CD4-positive, alpha-beta T cell treated with Interleukin-21 for 1 hour (primary cell): ENCODE results near the gene FTO.
"Not testable (repeated sequence)": the region's sequence is repeated elsewhere in the genome, so short reads cannot be mapped to it uniquely, and the experiment has no call there.

Source experiments
- DNase-seq: peaks from one replicate; pipeline ENCODE4 v3.0.0-alpha.2; 2020

The FTO gene

DNA sequence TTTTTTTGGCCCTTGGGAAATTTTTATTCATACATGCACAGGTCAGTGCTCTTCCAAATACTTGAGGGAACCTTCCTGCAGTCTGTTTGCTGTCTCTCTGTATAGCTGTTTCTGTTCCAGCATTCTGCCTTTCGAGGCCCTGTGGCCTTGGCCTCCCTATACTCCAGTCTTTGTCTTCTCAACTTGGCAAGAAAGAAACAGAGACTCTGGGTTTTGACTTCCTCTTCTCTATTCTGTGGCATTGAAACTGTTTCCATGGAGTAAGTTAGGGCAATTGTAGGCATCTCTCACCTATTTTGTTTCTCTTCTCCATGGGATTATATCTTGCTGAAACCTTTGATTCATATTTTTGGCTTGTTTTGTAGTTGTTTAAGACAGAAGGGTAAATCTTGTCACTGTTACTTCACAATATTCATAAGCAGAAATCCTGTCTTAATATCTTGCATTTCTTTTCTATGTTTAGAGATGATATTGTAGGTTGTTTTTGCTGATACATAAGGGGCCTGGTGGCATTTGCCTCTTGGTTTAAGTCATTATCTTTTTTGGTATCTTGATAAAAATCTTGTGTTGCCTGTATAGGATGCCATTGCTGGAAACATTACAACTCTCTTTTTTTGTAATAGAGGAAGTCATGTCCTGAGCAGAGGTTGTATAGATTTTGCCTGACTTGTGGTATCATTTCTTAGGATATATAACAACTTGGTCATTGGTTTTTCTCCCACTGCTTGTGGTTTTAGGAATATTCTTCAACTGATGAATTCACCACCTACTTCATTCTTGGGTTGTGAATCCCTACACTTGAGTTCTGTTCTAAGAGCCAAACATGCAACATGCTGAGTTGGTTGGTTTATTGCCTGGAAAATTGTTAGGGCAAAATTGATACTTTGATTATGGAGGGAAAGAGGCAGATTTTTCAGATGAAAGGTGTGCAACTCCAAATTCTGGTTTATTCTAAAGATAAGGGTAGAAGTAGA is 168.6 kb downstream of the FTO start:
- DNase-seq = no peak

DNA sequence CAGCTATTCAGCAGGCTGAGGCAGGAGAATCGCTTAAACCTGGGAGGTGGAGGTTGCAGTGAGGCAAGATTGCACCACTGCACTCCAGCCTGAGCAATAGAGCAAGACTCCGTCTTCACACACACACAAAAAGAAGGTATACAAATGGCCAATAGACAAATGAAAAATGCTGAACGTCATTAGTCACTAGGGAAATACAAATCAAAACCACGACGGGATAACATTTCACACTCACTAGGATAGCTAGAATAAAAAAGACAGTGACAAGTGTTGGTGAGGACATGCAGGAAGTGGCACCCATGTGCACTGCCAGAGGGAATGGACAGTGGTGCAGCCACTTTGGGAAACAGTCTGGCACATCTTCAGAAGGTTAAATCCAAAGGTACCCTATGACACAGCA is 172.9 kb downstream of the FTO start:
- DNase-seq = no peak

DNA sequence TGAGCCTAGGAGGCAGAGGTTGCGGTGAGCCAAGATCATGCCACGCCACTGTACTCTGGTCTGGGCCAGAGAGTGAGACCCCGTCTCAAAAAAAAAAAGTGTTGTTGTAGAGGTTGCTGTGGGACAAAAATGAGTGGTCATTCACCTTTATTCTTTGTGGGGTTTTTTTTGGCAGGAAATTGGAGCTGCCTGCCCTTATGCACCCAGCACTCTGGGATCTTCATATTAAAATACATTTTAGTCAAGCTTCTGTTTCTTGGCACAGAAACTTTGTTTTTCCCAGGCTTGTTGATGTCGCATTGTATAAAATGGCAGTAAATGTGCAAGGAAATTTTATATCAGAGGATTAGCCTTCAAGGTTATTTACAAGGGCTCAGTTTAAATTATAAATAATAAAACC is 174.3 kb downstream of the FTO start:
- no peak for DNase-seq

DNA sequence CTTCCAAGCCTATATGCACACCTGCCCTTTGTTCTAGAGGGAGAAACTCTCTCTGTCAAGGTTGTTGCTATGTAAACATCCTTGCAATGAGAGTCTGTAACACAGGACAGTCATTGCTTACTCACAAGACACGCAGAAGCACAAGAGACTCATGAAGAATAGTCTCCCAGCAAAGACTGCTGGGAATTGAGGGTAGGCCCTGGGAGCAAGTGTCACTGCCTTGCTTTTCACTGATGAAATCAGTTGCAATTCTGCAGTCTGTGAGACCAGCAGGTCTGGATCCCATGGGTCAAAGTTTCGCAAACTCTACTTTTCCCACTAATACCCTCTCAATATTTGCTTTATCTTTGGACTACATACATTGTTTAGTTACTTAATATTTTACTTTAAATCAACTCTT is 177.4 kb downstream of the FTO start:
- no peak for DNase-seq

DNA sequence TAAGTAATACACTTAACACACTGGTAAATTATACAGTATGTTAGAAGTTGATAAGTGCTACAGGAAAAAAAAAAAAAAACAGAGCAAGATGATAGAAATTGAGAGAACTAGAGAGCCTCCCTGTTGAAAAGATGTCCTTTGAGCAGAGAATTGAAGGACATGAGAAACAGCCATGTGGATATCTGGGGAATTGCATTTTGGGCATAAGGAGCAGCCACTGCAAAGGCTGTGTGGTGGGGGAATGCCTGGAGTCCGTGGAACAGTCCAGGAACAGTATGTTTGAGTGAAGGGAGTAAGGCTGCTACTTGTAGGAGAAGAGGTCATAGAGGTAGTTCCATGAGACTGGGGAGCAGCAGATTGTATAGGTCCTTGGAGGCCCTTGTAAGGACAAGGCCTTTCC is 178.4 kb downstream of the FTO start:
- DNase-seq = no peak

DNA sequence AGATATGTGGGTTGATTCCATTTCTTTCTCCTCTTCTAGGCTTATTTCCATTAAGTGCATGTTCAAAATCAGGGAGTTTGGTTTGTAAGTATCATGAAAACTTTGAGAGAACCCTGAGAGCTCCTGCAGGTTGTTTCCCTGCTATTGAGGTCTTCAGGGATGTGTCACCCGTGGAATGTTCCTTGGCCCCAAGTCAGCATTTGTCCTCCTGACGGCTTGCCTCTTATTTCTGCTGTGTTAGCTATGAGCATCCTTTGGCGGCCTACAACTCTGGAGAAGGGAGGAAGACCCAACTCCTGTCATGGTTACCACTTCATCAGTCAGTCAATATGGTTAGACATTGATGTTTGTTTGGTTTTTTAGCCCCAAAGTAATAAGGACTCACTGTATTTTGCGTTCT is 180.8 kb downstream of the FTO start:
- DNase-seq = no peak

DNA sequence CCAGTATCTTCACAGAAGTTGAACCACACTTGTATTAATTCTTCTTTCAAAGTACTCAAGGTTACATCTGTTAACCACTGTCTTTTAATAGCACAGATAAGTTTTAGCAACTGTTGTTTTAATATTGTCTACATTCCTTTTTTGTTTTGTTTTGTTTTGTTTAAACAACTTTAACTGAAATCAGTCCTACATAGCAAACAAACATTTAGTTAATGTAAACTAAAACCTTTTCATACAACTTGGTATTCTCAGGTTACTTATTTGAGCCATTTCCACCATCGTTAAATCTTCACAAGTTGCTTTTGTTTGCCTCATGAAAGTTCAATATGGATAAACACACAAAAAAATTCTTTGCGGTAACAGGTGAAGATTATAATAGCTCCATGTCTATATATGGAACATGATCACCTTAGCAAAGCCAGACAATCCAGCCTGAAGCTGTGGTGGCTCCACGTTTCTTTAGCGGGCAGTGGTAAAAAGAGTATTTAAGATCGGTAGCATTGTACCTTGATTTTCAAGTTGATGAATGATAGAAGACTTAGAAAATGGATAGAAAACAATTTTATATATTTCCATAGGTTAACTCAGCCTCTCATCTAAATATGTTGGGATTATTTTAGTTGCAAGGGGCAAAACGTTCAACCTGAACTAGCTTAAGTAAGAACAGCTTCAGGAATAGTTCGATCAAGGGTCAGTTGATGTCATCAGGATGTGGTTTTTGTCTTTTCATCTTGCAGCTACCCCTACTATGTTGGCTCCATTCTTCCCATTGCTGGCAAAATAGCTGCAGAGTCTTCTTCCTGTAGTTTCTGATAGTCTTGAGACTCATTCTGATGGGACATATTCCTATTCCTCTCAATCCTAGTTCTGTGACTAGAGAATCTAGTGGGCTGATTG is 182.8 kb downstream of the FTO start:
- no peak for DNase-seq

DNA sequence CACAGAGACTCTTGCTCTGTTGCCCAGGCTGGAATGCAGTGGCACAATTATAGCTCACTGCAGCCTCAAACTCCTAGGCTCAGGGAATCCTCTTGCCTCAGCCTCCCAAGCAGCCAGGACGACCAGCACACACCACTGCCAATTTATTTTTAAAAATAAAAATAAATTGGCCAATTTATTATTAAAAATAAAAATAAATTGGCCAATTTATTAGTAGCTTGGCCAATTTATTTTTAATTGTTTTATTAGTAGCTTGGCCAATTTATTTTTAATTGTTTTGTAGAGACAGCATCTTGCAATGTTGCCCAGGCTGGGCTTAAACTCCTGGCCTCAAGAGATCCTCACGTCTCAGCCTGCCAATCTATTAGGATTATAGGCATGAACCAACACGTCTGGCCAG is 184.3 kb downstream of the FTO start:
- DNase-seq = no peak

DNA sequence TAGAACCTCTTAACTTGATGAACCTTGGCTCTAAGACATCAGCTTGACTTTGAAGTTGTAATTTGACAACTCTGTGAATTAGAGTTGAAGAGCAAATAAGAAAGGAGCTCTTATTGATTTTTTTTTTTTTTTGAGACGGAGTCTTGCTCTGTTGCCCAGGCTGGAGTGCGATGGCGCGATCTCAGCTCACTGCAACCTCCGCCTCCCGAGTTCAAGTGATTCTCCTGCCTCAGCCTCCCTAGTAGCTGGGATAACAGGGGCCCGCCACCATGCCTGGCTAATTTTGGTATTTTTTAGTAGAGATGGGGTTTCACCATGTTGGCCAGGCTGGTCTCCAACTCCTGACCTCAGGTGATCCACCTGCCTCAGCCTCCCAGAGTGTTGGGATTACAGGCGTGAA is 186.9 kb downstream of the FTO start:
- not testable (repeated sequence) for DNase-seq

DNA sequence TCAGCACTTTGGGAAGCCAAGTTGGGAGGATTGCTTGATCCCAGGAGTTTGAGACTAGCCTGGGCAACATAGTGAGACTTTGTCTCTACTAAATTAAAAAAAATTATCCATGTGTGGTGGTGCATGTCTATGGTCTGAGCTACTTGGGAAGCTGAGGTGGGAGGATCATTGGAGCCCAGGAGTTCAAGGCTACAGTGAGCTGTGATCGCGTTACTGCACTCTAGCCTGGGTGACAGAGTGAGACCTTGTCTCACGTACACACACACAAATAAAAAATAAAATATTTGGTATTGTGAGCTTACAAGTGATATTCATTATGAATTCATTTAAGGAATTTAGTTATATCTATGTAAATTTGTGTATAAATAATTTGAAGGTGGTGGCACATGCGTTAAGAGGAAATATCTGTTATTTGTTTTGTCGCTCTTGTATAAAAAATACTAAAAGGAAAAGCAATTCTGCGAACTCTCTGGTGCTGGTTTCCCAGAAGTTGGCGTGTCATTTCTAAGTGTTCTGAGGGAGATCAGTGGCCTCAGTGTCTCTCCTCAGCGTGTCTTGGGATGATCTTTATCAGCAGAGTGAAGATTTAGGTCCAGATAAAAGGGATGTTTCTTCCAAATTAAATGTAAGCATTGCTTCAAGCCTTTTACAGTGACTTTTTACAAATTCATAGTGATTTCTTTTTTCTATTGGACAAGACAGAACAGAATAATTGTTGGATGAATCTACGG is 187.6 kb downstream of the FTO start:
- DNase-seq = no peak

DNA sequence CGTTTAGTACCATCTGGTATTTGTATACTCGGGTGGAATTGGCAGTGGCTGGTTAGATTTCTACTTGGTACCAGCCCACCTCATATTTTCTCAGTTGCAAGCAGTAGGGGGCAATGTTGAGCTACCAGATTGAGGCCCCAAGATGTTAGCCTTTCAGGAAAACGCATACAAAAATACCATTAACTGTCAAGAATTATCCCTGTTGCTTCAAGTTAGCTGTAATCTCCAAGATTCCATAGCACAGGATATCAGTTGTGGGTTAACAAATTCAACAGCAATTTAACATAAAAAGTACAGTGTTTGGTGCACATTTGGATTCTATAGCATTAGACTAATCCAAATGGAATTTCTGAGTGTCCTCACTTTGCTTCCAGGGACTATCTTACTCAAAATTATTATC is 188.2 kb downstream of the FTO start:
- DNase-seq = peak; percentile 51

DNA sequence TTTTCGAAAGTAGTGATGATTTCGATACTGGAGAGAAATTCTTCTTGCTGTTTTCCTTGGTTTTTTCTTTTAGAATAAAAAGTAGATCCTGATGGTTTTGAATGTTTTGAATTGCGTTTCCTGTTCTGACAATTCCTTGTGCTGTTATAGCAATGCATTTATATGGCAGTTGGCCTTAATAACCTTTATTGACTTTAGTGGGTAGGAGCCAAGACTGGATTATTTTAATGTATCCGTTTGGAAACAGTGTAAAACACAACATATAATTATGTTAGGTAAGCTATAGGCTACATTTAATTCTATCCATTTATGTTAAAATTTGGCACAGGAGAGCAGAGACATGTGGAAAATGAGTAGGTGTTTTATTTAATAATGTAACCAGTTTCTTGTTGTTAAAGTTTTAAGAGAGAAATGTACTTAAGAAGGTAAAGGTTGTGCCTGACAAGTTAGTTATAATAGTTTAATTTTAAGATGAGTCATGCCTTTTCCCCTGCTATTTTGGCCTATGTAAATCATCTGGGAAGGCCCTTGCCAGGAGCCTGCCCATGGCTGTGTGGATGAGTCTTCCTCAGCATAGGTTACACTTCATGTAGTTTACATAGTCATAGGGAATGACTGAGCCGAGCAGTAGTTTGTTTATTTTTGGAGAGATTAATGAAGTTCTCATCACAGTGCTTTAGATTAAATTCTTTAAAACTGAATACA is 189.9 kb downstream of the FTO start:
- DNase-seq = no peak

DNA sequence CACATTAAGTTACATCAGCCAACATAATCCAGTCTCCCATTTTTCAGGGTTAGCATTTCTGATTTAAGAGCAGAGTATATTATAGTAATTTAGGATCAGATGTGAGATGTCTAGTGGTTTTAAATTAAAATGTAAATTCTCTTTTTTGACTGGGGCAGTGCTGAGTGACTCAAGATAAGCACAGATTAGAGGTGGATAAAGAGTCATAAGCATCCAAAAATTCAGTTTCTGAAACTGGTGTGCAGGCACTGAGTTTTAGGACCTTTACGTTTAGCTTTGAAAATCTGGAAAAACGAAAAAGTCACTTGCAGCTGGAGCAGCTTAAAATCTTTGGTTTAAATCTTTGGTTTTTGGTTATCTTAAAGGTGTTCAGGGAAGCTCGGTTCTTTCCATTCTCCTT is 190.7 kb downstream of the FTO start:
- no peak for DNase-seq

DNA sequence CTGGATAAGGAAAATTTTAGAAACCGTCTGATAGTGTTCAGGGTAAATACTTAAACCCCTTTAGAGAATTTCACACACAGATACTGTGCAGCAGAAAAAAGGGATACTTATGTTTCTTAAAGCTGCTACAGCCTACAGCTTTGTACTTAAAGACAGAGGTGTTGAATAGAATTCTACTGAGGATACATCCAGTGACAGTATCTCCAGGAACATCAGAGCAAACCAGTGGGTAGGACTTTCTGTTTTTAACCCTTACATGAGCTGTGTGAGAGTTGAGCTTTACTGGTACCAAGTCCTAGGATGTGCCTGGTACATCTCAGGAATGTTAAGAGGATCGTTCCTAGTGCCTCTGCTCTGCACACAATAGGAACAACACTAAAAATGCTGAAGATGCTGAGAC is 191.5 kb downstream of the FTO start:
- no peak for DNase-seq

DNA sequence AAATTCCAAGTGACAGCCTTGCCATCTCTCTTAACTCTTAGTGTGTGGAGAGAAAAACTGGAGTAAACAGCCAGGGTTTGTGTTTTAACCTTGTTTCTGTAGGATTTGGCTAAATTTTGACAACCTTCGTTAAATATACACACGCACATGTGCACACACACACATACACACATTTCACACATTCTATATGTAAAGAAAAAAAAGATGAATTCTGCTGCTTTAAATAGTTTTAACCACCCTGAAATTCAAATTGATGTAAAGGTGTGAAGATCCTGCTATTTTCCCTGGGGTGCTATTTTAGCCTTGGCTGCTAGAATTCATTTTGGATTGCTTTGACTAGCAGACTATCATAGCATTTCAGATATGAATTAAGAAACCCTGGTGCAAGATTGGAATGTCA is 191.9 kb downstream of the FTO start:
- no peak for DNase-seq

DNA sequence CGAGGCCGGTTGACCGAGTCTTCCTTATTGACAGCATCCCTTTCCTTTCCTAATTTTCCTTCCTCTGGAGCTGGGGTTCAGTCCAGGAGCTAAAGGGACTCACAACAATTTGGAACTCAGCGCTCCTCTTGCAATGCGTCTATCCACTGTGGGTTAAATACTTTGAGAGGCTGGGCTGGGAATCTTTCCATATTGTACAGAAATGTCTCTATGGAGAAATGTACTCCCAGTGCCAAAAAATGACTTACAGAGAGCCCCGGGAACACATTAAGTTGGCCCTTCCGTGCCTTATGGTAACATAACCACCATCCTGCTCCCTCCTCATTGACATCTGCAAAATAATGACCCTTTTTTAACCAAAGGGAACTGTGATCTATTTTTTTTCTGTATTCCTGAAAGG is 192.8 kb downstream of the FTO start:
- no peak for DNase-seq

DNA sequence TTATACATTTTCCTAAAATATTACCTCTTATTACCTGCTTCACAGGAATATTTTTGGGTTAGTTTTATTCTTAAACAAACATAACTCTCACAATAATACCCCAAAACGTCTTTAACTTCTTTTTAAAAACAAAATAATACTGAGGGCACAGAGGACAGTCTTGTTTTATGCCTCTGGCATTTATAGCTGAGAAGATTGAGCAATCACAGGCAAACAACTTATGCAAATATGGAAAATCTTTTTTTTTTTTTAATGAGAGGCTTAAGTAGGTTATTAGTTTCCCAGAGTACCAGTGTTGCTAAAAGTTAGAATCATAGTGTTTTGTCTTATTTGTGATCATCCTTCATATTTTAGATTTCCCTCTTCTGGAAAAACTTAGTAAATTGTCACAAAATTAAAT is 195.0 kb downstream of the FTO start:
- DNase-seq = no peak

DNA sequence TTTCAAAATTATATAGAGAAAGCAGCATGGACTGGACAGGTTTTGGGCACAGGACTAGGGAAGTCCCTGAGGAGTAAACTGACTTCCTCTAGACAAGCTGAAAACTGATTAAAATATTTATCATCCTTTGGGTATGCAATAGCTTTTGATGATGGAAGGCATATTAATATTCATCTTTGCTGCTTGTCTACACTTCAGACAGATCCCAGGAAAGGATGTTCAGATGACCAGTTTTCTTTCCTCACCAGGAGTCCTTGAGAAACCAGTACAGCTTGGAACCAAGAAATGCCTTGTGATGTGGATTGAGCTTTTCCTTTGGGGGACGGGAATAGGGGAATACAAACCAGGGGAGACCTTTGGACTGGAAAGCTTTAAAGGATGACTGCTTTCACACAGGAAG is 195.5 kb downstream of the FTO start:
- DNase-seq = no peak

DNA sequence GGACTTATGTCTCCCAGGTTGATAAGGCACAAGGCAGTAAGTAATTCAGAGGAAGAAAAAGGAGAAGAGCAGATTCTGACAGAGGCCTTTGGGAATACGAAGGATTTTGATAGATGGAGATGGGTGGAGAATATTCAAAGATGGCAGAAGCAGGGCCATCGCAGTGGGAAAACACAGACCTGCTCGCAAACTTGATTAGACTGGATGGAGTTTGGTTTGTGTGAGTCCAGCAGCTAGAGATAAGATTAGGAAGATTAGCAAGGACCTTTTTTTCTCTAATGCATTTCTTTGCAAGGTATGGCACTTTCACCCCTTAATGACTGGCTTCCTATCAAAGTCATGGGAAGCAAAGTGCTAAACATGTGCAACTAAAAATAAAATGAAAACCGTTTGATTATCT is 196.7 kb downstream of the FTO start:
- no peak for DNase-seq

DNA sequence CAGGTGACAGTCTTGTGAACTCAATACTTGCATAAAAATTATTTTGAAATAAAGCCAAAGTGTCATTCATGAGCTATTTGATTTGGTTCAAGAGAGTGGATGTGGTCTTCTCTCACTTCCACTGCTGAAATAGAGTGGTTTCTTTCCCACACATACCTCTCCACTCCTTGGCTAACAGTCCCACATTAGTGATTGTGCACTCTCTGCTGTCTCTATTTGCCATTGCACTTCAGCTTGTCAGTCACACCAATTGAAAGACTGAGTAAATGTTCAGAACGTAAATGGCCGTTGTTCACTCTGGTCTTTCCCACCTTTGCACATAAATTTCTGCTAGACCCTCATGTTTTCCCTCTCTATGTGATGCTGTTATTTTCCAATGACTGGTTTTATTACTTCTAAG is 197.5 kb downstream of the FTO start:
- DNase-seq = no peak

DNA sequence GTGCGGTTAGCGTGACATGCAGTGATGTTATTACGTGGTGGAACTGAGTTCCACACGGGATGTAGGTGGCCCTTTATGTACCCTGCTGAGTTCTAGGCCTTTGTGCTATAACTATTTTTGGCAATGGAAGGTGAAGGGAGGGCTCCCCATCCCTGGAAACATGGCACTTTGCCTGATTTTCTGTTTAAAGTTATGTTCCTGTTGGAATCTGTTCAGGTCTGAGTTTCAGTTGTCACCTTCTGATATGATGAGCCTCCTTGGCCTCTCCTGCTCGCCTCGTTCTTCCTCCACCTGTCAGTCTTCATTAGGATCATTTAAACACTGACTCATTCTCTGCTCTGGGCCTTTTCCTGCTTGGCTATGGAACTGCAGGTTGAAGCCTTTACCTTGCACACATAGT is 200.6 kb downstream of the FTO start:
- no peak for DNase-seq

DNA sequence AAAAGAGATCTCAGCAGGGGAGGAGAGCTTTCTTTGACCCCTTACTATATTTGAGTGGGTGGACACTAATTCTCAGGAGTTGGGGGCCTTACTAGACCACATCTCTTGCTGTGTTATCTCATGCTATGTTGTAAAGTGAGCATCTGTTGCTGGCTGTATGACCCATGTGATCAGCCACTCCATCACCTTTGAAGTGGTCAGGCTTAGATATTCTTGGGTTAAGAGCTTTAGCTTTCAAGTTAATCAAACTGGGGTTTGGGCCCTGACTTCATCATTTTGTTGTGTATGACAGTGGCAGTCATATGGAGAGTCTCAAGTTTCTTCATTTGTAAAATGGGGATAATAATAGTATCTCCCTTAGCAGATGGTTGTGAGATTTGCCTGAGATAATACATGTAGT is 201.1 kb downstream of the FTO start:
- DNase-seq = no peak

DNA sequence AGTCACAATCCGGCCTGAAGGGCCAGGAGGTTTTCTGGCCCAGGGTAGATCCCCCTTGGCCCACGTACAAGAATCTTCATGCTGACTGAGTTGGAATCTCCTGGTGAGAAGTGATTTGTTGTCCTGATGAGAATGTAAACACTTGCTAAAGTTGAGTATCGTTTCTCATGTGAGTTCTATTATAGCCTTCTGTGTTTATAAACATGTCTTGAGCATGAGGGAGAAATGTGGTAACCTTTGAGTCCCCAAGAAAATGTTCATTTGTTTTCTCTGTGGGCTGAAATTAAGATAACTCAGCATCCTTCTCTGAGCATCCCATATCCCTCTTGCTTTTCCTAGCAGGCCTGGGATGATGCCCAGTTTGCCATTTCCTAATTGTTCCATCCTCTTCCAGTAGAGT is 204.8 kb downstream of the FTO start:
- no peak for DNase-seq
